Esophagus squamous epithelium (tissue), 4 donors: ENCODE measurements around the gene OSBPL9.

Experiments used
- CTCF ChIP-seq, 6 experiments: fragments of 450-650 bp in 4 of 6; fragments of 200-600 bp in 2 of 6; sonication (generic) in 2 of 6; IDR thresholded peaks; one replicate each; pipeline ENCODE4 v1.5.1; 2016 to 2019; ENCODE audit warnings: antibody characterized with exemption in 6 of 6, mild to moderate bottlenecking in 4 of 6, moderate library complexity in 4 of 6
- POLR2A ChIP-seq, 4 donors: fragments of 450-650 bp; IDR thresholded peaks; one replicate each; pipeline ENCODE4 v1.6.1; 2017; ENCODE audit warnings: antibody characterized with exemption in 4 of 4, mild to moderate bottlenecking in 4 of 4, moderate library complexity in 3 of 4

DNA sequence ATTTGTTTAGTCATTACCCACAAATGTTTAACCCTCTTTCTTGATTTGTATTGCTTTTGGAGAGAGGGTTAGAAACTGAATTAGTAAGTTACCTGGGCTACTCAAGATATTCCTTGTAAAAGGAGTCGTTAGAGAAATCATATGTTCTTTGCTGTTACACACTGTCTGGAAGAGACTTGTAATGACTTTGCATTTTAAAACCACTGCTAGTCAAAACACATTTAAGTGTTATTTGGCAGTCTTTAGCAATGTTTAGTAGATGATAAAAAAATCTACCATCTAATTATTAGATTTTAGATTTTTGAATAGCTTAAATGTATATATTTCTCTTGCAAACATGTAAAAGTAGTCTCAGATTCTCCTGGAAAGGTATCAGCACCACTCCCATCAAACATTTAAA, 6.6 kb downstream of the OSBPL9 start:
- TF ChIP-seq CTCF (IDR thresholded peaks at IDR 0.05) (no peak), POLR2A (IDR thresholded peaks at IDR 0.05) (no peak)
